Hematopoietic multipotent progenitor cell treated with erythropoietin and hydrocortisone succinate and interleukin-3 and kit ligand, for 4 days (in vitro differentiated cells): ENCODE results near the gene EDAR.

Source experiments
- DNase-seq: peaks from one replicate; pipeline ENCODE4 v3.0.0-alpha.2; 2015

The EDAR gene

GRCh38 chr2:108847000-108847399 is 142.0 kb downstream of the EDAR start:
- no peak for DNase-seq

DNA sequence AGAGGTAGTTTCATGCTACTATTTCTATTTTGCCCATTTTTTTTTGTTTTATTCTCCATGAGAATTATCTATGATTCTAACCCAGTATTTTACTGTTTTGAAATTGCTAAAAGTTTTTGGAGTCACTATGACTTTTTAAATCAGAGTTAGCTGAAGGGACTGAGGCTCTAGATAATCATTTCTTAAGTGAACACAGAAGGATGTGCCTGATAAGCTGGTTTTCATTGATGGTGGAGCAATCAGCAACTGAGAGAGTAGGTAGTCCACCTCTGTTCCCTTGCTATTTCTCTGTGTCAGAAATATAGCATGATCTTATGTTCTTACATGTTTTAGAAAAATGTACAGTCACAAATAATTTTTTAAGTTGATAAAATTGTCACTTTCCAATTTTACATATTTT is 143.1 kb downstream of the EDAR start:
- peak; percentile 38 for DNase-seq
